Measurements from ENCODE around the gene WDR86. TPM values are rescaled to one million over a fixed set of nuclear protein-coding genes. Genes with fewer than 3 reads are reported as not detected.

The WDR86 gene
- total and polyA plus RNA-seq, 2 experiments from 2014 or later: 9.1 to 59.1 TPM

DNA sequence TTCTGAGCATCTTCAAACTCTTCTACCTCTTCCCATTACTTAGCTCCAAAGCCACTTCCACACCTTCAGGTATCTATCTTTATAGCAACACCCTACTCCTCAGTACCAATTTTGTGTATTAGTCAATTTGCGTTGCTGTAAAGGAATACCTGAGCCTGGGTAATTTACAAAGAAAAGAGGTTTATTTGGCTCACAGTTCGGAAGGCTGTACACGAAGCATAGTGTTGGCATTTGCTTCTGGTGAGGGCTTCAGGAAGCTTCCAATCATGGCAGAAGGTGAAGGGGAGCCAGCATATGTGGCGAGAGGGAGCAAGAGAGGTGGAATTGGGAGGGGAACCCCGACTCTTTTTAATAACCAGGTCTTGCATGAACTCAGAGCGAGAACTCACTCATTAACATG lies 47.7 kb upstream of the WDR86 start (continued):
- TF ChIP-seq, protein P1, sequence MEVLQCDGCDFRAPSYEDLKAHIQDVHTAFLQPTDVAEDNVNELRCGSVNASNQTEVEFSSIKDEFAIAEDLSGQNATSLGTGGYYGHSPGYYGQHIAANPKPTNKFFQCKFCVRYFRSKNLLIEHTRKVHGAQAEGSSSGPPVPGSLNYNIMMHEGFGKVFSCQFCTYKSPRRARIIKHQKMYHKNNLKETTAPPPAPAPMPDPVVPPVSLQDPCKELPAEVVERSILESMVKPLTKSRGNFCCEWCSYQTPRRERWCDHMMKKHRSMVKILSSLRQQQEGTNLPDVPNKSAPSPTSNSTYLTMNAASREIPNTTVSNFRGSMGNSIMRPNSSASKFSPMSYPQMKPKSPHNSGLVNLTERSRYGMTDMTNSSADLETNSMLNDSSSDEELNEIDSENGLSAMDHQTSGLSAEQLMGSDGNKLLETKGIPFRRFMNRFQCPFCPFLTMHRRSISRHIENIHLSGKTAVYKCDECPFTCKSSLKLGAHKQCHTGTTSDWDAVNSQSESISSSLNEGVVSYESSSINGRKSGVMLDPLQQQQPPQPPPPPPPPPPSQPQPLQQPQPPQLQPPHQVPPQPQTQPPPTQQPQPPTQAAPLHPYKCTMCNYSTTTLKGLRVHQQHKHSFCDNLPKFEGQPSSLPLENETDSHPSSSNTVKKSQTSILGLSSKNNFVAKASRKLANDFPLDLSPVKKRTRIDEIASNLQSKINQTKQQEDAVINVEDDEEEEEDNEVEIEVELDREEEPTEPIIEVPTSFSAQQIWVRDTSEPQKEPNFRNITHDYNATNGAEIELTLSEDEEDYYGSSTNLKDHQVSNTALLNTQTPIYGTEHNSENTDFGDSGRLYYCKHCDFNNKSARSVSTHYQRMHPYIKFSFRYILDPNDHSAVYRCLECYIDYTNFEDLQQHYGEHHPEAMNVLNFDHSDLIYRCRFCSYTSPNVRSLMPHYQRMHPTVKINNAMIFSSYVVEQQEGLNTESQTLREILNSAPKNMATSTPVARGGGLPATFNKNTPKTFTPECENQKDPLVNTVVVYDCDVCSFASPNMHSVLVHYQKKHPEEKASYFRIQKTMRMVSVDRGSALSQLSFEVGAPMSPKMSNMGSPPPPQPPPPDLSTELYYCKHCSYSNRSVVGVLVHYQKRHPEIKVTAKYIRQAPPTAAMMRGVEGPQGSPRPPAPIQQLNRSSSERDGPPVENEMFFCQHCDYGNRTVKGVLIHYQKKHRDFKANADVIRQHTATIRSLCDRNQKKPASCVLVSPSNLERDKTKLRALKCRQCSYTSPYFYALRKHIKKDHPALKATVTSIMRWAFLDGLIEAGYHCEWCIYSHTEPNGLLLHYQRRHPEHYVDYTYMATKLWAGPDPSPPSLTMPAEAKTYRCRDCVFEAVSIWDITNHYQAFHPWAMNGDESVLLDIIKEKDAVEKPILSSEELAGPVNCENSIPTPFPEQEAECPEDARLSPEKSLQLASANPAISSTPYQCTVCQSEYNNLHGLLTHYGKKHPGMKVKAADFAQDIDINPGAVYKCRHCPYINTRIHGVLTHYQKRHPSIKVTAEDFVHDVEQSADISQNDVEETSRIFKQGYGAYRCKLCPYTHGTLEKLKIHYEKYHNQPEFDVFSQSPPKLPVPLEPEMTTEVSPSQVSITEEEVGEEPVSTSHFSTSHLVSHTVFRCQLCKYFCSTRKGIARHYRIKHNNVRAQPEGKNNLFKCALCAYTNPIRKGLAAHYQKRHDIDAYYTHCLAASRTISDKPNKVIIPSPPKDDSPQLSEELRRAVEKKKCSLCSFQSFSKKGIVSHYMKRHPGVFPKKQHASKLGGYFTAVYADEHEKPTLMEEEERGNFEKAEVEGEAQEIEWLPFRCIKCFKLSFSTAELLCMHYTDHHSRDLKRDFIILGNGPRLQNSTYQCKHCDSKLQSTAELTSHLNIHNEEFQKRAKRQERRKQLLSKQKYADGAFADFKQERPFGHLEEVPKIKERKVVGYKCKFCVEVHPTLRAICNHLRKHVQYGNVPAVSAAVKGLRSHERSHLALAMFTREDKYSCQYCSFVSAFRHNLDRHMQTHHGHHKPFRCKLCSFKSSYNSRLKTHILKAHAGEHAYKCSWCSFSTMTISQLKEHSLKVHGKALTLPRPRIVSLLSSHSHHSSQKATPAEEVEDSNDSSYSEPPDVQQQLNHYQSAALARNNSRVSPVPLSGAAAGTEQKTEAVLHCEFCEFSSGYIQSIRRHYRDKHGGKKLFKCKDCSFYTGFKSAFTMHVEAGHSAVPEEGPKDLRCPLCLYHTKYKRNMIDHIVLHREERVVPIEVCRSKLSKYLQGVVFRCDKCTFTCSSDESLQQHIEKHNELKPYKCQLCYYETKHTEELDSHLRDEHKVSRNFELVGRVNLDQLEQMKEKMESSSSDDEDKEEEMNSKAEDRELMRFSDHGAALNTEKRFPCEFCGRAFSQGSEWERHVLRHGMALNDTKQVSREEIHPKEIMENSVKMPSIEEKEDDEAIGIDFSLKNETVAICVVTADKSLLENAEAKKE (CRISPR knock-in tag; IDR thresholded peaks at IDR 0.05): no peak
- TF ChIP-seq, protein P2, sequence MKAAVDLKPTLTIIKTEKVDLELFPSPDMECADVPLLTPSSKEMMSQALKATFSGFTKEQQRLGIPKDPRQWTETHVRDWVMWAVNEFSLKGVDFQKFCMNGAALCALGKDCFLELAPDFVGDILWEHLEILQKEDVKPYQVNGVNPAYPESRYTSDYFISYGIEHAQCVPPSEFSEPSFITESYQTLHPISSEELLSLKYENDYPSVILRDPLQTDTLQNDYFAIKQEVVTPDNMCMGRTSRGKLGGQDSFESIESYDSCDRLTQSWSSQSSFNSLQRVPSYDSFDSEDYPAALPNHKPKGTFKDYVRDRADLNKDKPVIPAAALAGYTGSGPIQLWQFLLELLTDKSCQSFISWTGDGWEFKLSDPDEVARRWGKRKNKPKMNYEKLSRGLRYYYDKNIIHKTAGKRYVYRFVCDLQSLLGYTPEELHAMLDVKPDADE (IDR thresholded peaks at IDR 0.05): no peak
- no peak for TF ChIP-seq ZNF331 (CRISPR knock-in tag; IDR thresholded peaks at IDR 0.05; ENCODE audit: low read depth)
- TF ChIP-seq NANOG (IDR thresholded peaks at IDR 0.05; ENCODE audit: borderline replicate concordance): no peak
- no peak for TF ChIP-seq EZH2phosphoT487 (IDR thresholded peaks at IDR 0.05; ENCODE audit: unreplicated experiment)
- no peak for TF ChIP-seq POLR2AphosphoS5 (IDR thresholded peaks at IDR 0.05; ENCODE audit: low read depth)
- no peak for TF ChIP-seq CREB1 (CRISPR knock-in tag; IDR thresholded peaks at IDR 0.05; ENCODE audit: low read depth)

DNA sequence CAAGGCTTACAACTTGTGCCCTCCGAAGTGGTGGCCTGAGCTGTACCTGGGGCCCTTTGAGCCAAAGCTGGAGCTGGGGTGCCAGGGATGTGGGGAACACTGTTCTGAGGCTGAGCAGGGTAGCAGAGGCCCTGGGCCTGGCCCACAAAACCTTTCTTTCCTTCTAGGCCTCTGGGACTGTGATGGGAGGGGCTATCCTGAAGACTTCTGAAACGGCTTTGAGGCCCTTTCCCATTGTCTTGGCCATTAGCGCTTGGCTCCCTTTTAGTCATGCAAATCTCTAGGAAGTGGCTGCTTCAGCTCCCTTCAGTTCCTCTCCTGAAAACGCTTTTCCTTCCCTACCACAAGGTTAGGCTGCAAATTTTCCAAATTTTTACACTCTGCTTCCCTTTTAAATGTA lies 46.9 kb upstream of the WDR86 start:
- H3K4me1 Mint-ChIP-seq: peaks cover 71% of the 10 kb centered on the region
- H3K36me3 Mint-ChIP-seq (ENCODE audit: low read depth): peaks cover 40% of the 10 kb centered on the region
- ATAC-seq (peak; percentile 54), DNase-seq (ENCODE audit: low spot score) (peak; percentile 95)
- Histone ChIP-seq H3K36me3 (ENCODE audit: insufficient read depth) (no peaks in the 10 kb centered on the region), H3K4me1 (ENCODE audit: insufficient read depth) (peaks cover 59% of the 10 kb centered on the region), H3K27ac (ENCODE audit: low read depth) (peak overlapping the region; percentile 80), H4K20me1 (replicated peaks; ENCODE audit: insufficient read depth) (no peaks in the 10 kb centered on the region), H3K9me2 (ENCODE audit: insufficient read depth) (peaks cover 3% of the 10 kb centered on the region; the same call in 1 of the 2 replicates), H3F3A (replicated peaks; ENCODE audit: low read depth) (peaks cover 27% of the 10 kb centered on the region; the same call in 1 of the 2 replicates), H3K4me2 (peak overlapping the region; percentile 60), H3K79me2 (replicated peaks; ENCODE audit: insufficient read depth) (no peaks in the 10 kb centered on the region), H3K27me3 (ENCODE audit: insufficient read depth) (no peaks in the 10 kb centered on the region), H2AFZ (no peak overlapping the region), H3K4me3 (0 out of 2 replicates have a peak overlapping the region, but pooled peaks have one; percentile 18)
- peaks cover 17% of the 10 kb centered on the region for H3K27me3 Mint-ChIP-seq (ENCODE audit: insufficient read depth, low read depth, poor library complexity)
- H3K27ac Mint-ChIP-seq: peak overlapping the region; percentile 62
- H3K4me3 Mint-ChIP-seq: peak overlapping the region; percentile 25; the same call in 1 of the 3 replicates
- H3K9me3 Mint-ChIP-seq: peaks cover 36% of the 10 kb centered on the region
- TF ChIP-seq, protein P3, sequence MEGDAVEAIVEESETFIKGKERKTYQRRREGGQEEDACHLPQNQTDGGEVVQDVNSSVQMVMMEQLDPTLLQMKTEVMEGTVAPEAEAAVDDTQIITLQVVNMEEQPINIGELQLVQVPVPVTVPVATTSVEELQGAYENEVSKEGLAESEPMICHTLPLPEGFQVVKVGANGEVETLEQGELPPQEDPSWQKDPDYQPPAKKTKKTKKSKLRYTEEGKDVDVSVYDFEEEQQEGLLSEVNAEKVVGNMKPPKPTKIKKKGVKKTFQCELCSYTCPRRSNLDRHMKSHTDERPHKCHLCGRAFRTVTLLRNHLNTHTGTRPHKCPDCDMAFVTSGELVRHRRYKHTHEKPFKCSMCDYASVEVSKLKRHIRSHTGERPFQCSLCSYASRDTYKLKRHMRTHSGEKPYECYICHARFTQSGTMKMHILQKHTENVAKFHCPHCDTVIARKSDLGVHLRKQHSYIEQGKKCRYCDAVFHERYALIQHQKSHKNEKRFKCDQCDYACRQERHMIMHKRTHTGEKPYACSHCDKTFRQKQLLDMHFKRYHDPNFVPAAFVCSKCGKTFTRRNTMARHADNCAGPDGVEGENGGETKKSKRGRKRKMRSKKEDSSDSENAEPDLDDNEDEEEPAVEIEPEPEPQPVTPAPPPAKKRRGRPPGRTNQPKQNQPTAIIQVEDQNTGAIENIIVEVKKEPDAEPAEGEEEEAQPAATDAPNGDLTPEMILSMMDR (conservative IDR thresholded peaks at IDR 0.05; ENCODE audit: low read depth in 2 of 2): no peak
- TF ChIP-seq NANOG (IDR thresholded peaks at IDR 0.05; ENCODE audit: borderline replicate concordance) (peak; percentile 86), STAT1 (IDR thresholded peaks at IDR 0.05; ENCODE audit: unreplicated experiment) (no peak), JUNB (IDR thresholded peaks at IDR 0.05; ENCODE audit: unreplicated experiment) (no peak), POLR2AphosphoS5 (IDR thresholded peaks at IDR 0.05; ENCODE audit: low read depth) (0 out of 2 replicates have a peak, but pooled peaks have one; percentile 13), EZH2 (IDR thresholded peaks at IDR 0.05; ENCODE audit: low read depth, unreplicated experiment) (no peak), CREB1 (CRISPR knock-in tag; IDR thresholded peaks at IDR 0.05; ENCODE audit: low read depth) (no peak)

Data from GM23338 (cell line).